ENCODE measurements around the gene ADAMTS20.

The ADAMTS20 gene

GRCh38 chr12:43407816-43408645, 144.0 kb downstream of the ADAMTS20 start:
- no peak for TF ChIP-seq FOXM1 (IDR thresholded peaks at IDR 0.05; ENCODE audit: borderline replicate concordance)
- CTCF ChIA-PET, result interaction anchor here (0.6 kb wide), 1 partner anchor 136 kb away, joined by 3 read pairs; no protein-coding TSS in a partner anchor
- POLR2A ChIA-PET, result no interaction called here
- DNase-seq (ENCODE audit: extremely low spot score), result no peak

- ChIA-PET POLR2A (no interaction called here), CTCF (no interaction called here)
- DNase-seq (ENCODE audit: extremely low spot score), result no peak
- TF ChIP-seq NFRKB (IDR thresholded peaks at IDR 0.05), result no peak
- no peak for TF ChIP-seq FOXK2 (IDR thresholded peaks at IDR 0.05)
Observed at GRCh38 chr12:43406801-43407200, 145.2 kb downstream of the ADAMTS20 start.

GRCh38 chr12:43402436-43402835, 149.6 kb downstream of the ADAMTS20 start:
- TF ChIP-seq SP1 (IDR thresholded peaks at IDR 0.05) (no peak), TARDBP (IDR thresholded peaks at IDR 0.05) (no peak), HDGF (IDR thresholded peaks at IDR 0.05; ENCODE audit: borderline replicate concordance) (no peak), L3MBTL2 (conservative IDR thresholded peaks at IDR 0.05) (no peak), PKNOX1 (IDR thresholded peaks at IDR 0.05) (no peak)
- ChIA-PET POLR2A (no interaction called here), CTCF (no interaction called here)

GRCh38 chr12:43401096-43401495, 150.9 kb downstream of the ADAMTS20 start:
- POLR2A ChIA-PET, result no interaction called here
- CTCF ChIA-PET, result no interaction called here
- TF ChIP-seq SUZ12 (IDR thresholded peaks at IDR 0.05) (no peak), HDGF (IDR thresholded peaks at IDR 0.05; ENCODE audit: borderline replicate concordance) (no peak), TARDBP (IDR thresholded peaks at IDR 0.05) (no peak), ARNT (IDR thresholded peaks at IDR 0.05) (no peak), ELF4 (IDR thresholded peaks at IDR 0.05) (no peak), FOXM1 (IDR thresholded peaks at IDR 0.05; ENCODE audit: borderline replicate concordance) (no peak), ZNF384 (IDR thresholded peaks at IDR 0.05) (no peak), BHLHE40 (IDR thresholded peaks at IDR 0.05; ENCODE audit: borderline replicate concordance) (no peak), LEF1 (IDR thresholded peaks at IDR 0.05; ENCODE audit: borderline replicate concordance) (no peak), CTBP1 (IDR thresholded peaks at IDR 0.05; ENCODE audit: borderline replicate concordance) (no peak), PKNOX1 (IDR thresholded peaks at IDR 0.05) (no peak), FOXA1 (IDR thresholded peaks at IDR 0.05) (no peak), FOXK2 (IDR thresholded peaks at IDR 0.05) (no peak), NFRKB (IDR thresholded peaks at IDR 0.05) (no peak), SP1 (IDR thresholded peaks at IDR 0.05) (no peak), L3MBTL2 (conservative IDR thresholded peaks at IDR 0.05) (no peak)
- no peak for DNase-seq (ENCODE audit: extremely low spot score)

More at GRCh38 chr12:43402436-43402835, 149.6 kb downstream of the ADAMTS20 start:
- DNase-seq (ENCODE audit: extremely low spot score), result no peak

GRCh38 chr12:43396671-43397070, 155.3 kb downstream of the ADAMTS20 start:
- ChIA-PET CTCF (no interaction called here), POLR2A (no interaction called here)
- TF ChIP-seq ELF4 (IDR thresholded peaks at IDR 0.05) (no peak), CTBP1 (IDR thresholded peaks at IDR 0.05; ENCODE audit: borderline replicate concordance) (no peak), ZNF384 (IDR thresholded peaks at IDR 0.05) (no peak), PKNOX1 (IDR thresholded peaks at IDR 0.05) (no peak), LEF1 (IDR thresholded peaks at IDR 0.05; ENCODE audit: borderline replicate concordance) (no peak), FOXA1 (IDR thresholded peaks at IDR 0.05) (no peak), L3MBTL2 (conservative IDR thresholded peaks at IDR 0.05) (no peak), TARDBP (IDR thresholded peaks at IDR 0.05) (no peak), HDGF (IDR thresholded peaks at IDR 0.05; ENCODE audit: borderline replicate concordance) (no peak), FOXM1 (IDR thresholded peaks at IDR 0.05; ENCODE audit: borderline replicate concordance) (no peak), FOXK2 (IDR thresholded peaks at IDR 0.05) (no peak), SUZ12 (IDR thresholded peaks at IDR 0.05) (no peak), NFRKB (IDR thresholded peaks at IDR 0.05) (no peak), BHLHE40 (IDR thresholded peaks at IDR 0.05; ENCODE audit: borderline replicate concordance) (no peak)

GRCh38 chr12:43392116-43392515, 159.9 kb downstream of the ADAMTS20 start:
- POLR2A ChIA-PET, result no interaction called here
- no peak for DNase-seq (ENCODE audit: extremely low spot score)
- TF ChIP-seq NFRKB (IDR thresholded peaks at IDR 0.05) (no peak), HDGF (IDR thresholded peaks at IDR 0.05; ENCODE audit: borderline replicate concordance) (no peak), FOXA1 (IDR thresholded peaks at IDR 0.05) (no peak), ELF4 (IDR thresholded peaks at IDR 0.05) (no peak), LEF1 (IDR thresholded peaks at IDR 0.05; ENCODE audit: borderline replicate concordance) (no peak), SP1 (IDR thresholded peaks at IDR 0.05) (no peak), FOXM1 (IDR thresholded peaks at IDR 0.05; ENCODE audit: borderline replicate concordance) (no peak), BHLHE40 (IDR thresholded peaks at IDR 0.05; ENCODE audit: borderline replicate concordance) (no peak), TARDBP (IDR thresholded peaks at IDR 0.05) (no peak), PKNOX1 (IDR thresholded peaks at IDR 0.05) (no peak), CTBP1 (IDR thresholded peaks at IDR 0.05; ENCODE audit: borderline replicate concordance) (no peak)
- CTCF ChIA-PET, result no interaction called here

More at GRCh38 chr12:43396671-43397070, 155.3 kb downstream of the ADAMTS20 start:
- DNase-seq (ENCODE audit: extremely low spot score), result no peak
